WI38 (cell line): ENCODE results near the gene ZBTB44.
"Not testable (repeated sequence)": the region's sequence is repeated elsewhere in the genome, so short reads cannot be mapped to it uniquely, and the experiment has no call there.

Experiments used
- H3K4me3 ChIP-seq: 2 replicates; pipeline ENCODE4 v1.5.1; 2011; ENCODE audit warnings: low read depth, mild to moderate bottlenecking, control low read depth, low read length
- TF ChIP-seq, protein P1 (sequence below): IDR thresholded peaks from 2 replicates; pipeline ENCODE4 v1.5.1; 2012; ENCODE audit warnings: low read depth, mild to moderate bottlenecking, control low read depth, low read length

ZBTB44 gene

DNA sequence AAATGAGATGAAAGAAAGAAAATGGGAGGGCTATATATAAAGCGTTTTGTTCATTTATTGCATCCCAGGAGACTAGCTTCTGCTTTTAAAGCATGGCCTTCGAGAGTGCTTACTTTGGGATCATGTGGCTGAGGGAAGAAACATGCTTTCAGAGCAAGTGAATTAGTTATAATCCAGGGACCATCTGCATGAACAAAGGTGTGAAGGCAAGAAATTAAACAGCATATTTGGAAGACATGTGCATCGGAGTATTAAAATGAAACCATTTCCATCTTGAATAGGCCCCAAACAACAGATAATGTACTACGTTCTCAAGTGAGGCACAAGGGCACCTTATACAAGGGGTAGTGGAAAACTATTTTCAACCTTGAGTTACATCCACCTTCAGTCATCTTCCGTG is 51.4 kb downstream of the ZBTB44 start:
- TF ChIP-seq, protein P1, sequence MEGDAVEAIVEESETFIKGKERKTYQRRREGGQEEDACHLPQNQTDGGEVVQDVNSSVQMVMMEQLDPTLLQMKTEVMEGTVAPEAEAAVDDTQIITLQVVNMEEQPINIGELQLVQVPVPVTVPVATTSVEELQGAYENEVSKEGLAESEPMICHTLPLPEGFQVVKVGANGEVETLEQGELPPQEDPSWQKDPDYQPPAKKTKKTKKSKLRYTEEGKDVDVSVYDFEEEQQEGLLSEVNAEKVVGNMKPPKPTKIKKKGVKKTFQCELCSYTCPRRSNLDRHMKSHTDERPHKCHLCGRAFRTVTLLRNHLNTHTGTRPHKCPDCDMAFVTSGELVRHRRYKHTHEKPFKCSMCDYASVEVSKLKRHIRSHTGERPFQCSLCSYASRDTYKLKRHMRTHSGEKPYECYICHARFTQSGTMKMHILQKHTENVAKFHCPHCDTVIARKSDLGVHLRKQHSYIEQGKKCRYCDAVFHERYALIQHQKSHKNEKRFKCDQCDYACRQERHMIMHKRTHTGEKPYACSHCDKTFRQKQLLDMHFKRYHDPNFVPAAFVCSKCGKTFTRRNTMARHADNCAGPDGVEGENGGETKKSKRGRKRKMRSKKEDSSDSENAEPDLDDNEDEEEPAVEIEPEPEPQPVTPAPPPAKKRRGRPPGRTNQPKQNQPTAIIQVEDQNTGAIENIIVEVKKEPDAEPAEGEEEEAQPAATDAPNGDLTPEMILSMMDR = no peak
- no peak overlapping the region for H3K4me3 ChIP-seq

DNA sequence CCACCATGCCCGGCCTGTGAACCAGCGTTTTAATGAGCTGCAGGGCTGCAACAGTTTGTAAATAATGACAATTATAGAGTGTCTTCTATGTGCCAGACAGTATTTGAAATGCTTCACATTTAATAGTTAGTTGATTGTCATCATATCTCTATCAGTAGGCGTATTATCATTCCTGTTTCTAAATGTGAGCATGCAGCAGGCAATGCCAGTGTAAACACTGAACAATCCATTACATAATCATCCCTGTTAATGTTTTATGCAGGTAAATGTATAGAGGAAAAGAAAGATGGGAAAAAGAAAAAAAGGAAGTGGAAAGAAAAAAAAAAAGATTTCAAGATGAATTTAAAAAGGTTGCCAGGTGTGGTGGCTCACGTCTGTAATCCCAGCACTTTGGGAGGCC is 52.3 kb downstream of the ZBTB44 start:
- TF ChIP-seq, protein P1 = no peak
- H3K4me3 ChIP-seq = no peak overlapping the region

DNA sequence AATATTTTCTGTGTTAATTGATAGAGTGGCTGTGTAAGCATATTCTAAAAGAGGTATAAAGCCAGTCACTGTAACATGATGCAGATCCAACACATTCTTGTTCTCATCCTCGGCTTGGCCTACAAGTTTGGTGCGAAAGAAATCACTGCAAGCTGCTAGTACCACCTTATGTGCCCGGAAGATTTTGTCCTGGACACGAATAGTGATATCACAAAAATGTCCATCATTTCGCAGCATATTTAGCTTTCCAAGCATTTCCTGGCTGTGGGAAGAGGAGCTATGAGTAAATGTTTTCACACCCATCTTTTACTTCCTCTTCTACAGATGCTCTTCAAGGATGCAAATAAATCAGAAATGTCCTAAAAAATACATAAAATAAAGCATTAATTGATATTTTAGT is 53.1 kb downstream of the ZBTB44 start:
- TF ChIP-seq, protein P1 = no peak

DNA sequence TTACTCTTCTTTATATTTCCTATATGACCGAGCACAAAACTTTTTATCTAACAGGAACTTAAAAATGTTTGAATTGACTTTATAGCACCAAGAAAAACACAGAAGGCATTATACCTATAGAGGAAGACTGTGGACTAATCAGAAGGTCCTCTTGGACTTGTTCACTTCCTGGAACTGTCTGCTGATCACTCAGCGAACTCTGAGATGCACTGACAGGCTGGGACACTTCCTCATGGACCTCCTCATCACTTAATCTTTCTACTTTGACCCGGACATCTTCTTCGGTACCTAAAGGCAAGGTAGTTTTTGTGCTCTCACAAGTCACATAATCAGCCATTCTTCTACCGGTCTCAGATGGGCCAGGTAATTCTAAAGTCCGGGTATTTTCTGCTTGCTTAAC is 54.0 kb downstream of the ZBTB44 start:
- TF ChIP-seq, protein P1 = no peak

More for the DNA sequence above, 53.1 kb downstream of the ZBTB44 start:
- H3K4me3 ChIP-seq = no peak overlapping the region

DNA sequence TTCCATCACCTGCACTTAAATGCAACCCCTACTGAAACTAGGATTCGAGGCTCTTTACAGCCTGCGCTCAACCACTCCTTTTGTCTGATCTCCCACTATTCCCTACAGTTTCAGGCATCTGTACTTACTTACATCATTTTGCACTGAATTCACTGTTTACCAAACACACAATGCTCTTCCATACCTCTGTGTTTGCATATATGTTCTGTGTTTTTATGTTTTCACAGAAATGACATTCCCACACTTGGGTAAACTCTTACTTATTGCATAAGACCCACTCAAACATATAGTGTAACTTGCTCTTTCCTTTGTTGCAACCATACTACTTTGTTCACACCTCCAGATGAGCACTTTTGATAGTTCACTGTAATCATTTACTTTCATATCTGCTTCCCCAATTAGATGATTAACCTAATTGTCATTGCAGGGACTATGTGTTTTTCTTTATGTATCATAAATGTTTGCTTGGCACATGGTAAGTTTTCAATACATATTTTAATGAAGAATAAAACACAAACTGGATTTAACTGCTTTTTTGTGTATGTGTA is 54.6 kb downstream of the ZBTB44 start:
- TF ChIP-seq, protein P1 = no peak
- no peak overlapping the region for H3K4me3 ChIP-seq

More for the DNA sequence above, 54.0 kb downstream of the ZBTB44 start:
- no peak overlapping the region for H3K4me3 ChIP-seq

DNA sequence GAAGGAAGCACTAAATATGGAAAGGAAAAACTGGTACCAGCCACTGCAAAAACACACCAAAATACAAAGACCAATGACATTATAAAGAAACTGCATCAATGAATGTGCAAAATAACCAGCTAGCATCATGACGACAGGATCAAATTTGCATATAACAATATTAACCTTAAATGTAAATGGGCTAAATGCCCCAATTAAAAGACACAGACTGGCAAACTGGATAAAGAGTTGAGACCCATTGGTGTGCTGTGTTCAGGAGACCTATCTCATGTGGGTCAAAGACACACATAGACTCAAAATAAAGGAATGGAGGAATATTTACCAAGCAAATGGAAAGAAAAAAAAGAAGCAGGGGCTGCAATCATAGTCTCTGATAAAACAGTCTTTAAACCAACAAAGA is 63.0 kb downstream of the ZBTB44 start:
- H3K4me3 ChIP-seq = not testable (repeated sequence)

DNA sequence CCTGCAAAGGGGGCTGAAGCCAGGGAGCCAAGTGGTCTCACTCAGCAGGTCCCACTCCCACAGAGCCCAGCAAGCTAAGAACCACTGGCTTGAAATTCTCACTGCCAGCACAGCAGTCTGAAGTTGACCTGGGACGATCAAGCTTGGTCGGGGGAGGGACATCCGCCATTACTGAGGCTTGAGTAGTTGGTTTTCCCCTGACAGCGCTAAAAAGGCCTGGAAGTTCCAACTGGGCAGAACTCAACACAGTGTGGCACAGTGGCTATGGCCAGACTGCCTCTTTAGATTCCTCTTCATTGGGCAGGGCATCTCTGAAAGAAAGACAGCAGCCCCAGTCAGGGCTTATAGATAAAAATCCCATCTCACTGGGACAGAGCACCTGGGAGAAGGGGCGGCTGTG is 64.8 kb downstream of the ZBTB44 start:
- H3K4me3 ChIP-seq = not testable (repeated sequence)

DNA sequence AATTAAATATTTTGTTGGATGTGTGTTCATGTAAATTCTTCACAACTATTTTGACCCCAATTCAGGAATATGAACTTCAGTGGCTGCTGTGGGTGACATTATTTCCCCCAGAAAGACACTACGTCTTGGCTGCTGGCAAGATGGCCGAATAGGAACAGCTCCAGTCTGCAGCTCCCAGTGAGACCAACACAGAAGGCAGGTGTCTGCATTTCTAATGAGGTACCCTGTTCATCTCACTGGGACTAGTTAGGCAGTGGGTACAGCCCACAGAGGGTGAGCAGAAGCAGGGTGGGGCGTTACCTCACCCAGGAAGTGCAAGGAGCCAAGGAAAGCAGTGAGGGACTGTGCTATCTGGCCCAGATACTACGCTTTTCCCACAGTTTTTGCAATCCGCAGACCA is 65.3 kb downstream of the ZBTB44 start:
- no peak overlapping the region for H3K4me3 ChIP-seq

More for the DNA sequence above, 65.3 kb downstream of the ZBTB44 start:
- TF ChIP-seq, protein P1 = no peak
